GF-D8 (cell line): ENCODE measurements around the gene PTPRN2.

Experiments used
- DNase-seq: peaks from one replicate; lab custom pipeline; 2025; lab: John Stamatoyannopoulos, UW

Gene PTPRN2

GRCh38 chr7:158113321-158114025, 474.1 kb downstream of the PTPRN2 start:
- no peak for DNase-seq

GRCh38 chr7:158112571-158113320, 474.9 kb downstream of the PTPRN2 start:
- DNase-seq: no peak

- DNase-seq: no peak
Observed at GRCh38 chr7:158111906-158112570, 475.6 kb downstream of the PTPRN2 start.

DNA sequence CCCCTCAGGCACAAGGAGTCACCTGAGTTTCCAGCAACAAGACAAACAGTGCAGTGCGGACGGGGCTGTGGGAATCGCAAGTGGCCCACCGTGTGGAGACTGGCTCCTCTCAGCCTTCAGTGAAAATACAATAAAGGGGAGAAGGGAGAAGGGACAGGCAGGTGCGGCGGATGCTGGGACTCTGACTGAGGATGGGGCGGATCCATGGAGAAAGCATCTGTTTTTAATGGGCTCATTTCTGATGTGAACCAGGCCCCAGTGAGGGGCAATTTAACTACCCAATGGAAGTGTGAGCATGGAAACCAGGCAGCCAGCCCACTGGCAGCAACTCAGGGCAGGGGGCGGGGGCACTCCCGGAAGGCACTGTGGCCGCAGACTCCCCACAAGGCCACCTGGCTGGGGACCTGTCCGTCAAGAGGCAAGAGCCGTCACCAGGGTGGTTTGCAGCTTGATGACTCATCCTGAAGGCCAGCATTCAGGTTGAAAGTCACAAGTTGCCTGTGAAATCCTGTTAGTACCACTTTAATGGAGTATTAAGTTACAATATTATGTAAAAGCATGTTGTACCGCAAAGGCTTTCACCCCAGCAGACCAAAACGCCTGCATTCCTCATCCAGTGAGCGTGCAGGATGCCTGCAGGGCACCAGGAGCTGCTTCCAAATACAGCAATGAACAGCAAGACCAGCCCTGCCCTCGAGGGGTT, 476.4 kb downstream of the PTPRN2 start:
- no peak for DNase-seq

DNA sequence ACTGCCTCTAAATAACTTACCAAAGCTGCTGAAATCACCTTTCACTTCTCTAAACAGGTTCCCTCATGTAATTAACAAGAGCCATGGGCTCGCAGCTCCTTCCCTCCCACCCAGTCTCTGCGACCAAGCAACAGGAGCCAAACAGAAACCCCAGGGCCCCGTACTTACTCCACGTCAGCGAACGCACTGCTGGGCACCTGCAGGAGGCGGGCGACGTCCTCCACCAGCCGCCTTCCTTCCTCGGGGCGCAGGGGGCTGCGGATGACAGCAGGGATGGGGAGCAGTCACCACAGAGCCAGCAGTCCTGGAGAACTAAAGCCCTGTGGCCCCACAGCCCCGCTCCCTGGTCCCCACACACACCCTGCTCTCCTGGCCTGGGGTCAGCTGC, 477.0 kb downstream of the PTPRN2 start:
- no peak for DNase-seq

DNA sequence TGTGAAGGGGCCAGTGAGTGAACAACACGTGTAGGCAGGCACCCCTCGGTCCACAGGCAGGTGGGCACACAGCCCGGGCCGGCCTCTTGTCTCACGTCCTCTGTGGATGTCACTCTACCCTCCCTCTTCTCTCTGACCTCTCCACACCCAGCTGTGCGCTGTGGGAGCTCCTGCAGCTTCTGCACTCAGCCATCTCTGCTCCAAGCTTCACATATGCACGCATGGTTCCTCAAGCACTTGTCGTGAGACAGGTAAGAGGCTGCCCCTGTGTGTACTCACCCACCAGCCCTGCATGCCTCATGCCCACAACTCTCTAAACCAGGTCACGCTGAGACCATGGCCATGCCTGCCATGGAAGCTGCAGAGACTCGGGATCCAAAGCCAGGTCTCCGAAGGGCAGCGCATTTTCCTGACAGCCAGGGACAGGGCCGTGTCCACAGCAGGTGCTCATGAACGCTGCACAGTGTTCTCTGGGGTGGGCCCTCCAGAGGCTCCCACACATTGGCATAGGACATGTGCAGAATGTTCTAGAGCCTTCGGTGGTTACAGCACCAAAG, 477.5 kb downstream of the PTPRN2 start:
- no peak for DNase-seq

GRCh38 chr7:158109364-158110033, 478.1 kb downstream of the PTPRN2 start:
- DNase-seq: no peak

DNA sequence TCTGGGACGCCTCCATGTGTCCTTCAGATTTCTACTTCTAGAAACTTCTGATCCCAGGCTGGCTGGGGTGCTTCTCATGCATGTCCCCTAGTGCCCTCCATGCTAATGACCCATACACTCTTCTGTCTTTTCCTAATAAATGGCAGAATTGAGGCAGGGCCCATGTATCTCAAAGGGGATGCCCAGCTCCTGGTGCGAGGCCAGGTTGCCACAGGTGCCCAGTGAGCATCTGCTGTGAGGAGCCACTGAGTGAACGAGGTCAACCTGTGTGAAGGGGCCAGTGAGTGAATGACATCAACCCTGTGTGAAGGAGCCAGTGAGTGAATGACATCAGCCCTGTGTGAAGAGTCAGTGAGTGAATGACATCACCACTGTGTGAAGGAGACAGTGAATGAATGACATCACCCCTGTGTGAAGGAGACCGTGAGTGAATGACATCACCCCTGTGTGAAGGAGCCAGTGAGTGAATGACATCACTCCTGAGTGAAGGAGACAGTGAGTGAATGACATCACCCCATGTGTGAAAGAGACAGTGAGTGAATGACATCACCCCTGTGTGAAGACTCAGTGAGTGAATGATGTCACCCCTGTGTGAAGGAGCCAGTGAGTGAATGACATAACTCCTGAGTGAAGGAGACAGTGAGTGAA, 478.9 kb downstream of the PTPRN2 start:
- no peak for DNase-seq

- no peak for DNase-seq
Observed at GRCh38 chr7:158107806-158108205, 479.8 kb downstream of the PTPRN2 start.

DNA sequence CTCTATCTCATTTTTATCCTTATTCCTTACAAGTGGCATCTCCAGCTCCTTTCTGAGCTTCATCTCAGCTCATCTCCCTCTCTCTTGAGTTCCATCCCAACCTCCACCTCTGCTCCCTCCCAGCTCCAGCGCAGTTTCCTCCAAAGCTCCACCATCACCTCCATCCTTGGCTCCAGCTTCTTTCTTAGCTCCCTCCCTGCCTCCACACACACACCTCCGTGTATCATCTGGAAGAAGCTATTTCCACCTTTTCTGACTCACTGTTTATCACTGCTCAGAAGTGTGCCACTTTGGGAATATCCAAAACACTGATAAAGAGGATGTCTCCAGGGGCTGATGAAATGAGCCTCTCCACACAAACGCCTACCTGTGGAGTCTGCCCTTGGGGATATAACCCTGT, 481.4 kb downstream of the PTPRN2 start:
- no peak for DNase-seq

GRCh38 chr7:158103378-158103777, 484.2 kb downstream of the PTPRN2 start:
- no peak for DNase-seq

DNA sequence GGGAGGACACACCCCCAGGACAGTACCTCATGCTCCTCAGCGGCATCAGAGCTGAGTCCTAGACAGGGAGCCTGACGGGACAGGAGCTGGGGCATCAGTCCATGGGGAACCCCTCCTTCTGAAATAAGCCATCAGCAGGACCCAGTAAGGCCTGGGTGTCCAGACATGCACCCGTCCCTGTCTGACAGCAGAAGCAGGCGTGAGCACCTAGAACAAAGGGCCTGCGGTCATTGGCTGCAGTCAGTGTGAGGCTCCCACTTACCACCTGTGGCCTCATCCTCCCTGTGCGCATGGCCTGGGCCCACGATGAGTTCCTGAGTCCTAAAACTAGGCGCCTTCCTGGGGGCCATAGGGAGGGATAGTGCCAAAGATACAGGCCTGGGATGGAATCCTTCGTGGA, 484.7 kb downstream of the PTPRN2 start:
- no peak for DNase-seq

- DNase-seq: no peak
Observed at GRCh38 chr7:158101821-158102450, 485.7 kb downstream of the PTPRN2 start.

GRCh38 chr7:158098125-158099030, 489.2 kb downstream of the PTPRN2 start:
- DNase-seq: no peak

DNA sequence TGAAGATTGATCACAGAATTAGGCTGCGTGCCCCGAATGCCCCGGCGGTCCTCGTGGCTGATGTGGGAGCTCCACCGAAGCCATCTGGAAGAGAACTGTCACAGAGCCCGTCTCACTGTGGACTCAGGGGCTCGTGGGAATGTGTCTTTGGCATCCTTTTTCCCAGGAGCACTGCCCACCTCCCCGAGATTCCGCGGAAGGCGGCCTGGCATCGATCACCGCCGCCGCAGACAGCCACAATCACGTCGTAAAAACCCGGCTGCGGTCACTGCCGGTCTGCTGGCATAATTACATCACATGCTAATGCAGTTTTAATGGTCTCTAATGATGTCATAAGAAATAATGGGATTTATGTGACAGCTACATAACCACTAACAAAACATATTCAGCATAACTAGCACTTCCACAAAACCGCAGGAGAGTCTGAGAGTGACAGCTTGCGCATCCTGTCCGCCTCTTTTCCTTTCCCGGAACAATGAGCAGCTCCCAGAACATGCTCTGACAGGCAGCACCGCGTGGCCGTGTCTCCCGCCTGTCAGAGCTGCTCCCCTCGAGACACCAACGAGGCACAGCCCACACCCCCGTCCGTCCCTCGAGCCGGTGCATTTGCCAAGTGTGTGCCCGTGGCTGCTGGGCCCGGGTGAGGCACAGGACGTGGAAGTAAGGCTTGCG, 490.0 kb downstream of the PTPRN2 start:
- no peak for DNase-seq

- DNase-seq: no peak
Observed at GRCh38 chr7:158097106-158097452, 490.5 kb downstream of the PTPRN2 start.

- no peak for DNase-seq
Observed at GRCh38 chr7:158096582-158096981, 491.0 kb downstream of the PTPRN2 start.

GRCh38 chr7:158094671-158095226, 492.9 kb downstream of the PTPRN2 start:
- DNase-seq: no peak

DNA sequence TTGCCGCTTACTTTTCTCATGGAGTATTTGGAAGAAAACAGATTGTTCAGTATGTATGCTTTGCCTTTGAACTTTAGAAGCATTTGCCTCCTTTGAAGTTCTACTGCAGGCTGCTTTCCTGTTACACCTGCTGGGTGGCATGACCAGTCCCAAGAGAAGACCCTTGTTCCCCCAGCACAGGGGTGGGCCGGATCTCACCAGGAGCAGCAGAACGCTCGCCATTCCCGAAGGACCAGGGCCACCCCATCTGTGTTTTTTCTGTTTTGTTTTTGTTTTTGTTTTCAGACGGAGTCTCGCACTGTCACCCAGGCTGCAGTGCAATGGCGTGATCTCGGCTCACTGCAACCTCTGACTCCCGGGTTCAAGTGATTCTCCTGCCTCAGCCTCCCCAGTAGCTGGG, 493.6 kb downstream of the PTPRN2 start:
- DNase-seq: no peak
